Loucy (cell line): Measurements from ENCODE around the gene GAREM1.
"Not testable (repeated sequence)": the region's sequence is repeated elsewhere in the genome, so short reads cannot be mapped to it uniquely, and the experiment has no call there.

Source experiments
- H2AFZ ChIP-seq: fragments of 200-600 bp; sonication (generic); 2 replicates; pipeline ENCODE4 v1.6.0; 2016; ENCODE audit warnings: antibody characterized with exemption, mild to moderate bottlenecking, low read length, moderate library complexity
- H3F3A ChIP-seq: fragments of 200-600 bp; 2 replicates; pipeline ENCODE4 v1.6.0; 2016; ENCODE audit warnings: antibody characterized with exemption, low read depth, mild to moderate bottlenecking
- H3K27me3 ChIP-seq: fragments of 200-600 bp; sonication (generic); 2 replicates; pipeline ENCODE4 v1.6.1; 2014; ENCODE audit warnings: low read length, mild to moderate bottlenecking; ENCODE audit not compliant: insufficient read depth, poor library complexity, severe bottlenecking
- H3K36me3 ChIP-seq: fragments of 200-600 bp; sonication (generic); 2 replicates; pipeline ENCODE4 v1.6.1; 2016; ENCODE audit warnings: low read length; ENCODE audit not compliant: insufficient read depth
- H3K4me1 ChIP-seq: fragments of 200-600 bp; sonication (generic); 2 replicates; pipeline ENCODE4 v1.5.1; 2014; ENCODE audit warnings: low read length, mild to moderate bottlenecking; ENCODE audit not compliant: insufficient read depth, poor library complexity, severe bottlenecking
- H3K4me2 ChIP-seq: fragments of 200-600 bp; sonication (generic); 2 replicates; pipeline ENCODE4 v1.6.0; 2014; ENCODE audit warnings: antibody characterized with exemption, low read length, low read depth, mild to moderate bottlenecking; ENCODE audit not compliant: poor library complexity, severe bottlenecking
- H3K4me3 ChIP-seq: fragments of 200-600 bp; sonication (generic); 2 replicates; pipeline ENCODE4 v1.5.1; 2014; ENCODE audit warnings: low read length, mild to moderate bottlenecking, mixed read lengths; ENCODE audit not compliant: poor library complexity, severe bottlenecking
- H3K79me2 ChIP-seq: fragments of 200-600 bp; sonication (generic); 2 replicates; pipeline ENCODE4 v1.6.1; 2014; ENCODE audit warnings: low read length; ENCODE audit not compliant: insufficient read depth
- H3K9ac ChIP-seq: fragments of 200-600 bp; sonication (generic); 2 replicates; pipeline ENCODE4 v1.6.0; 2014; ENCODE audit warnings: mild to moderate bottlenecking, low read depth, low read length, moderate library complexity; ENCODE audit not compliant: poor library complexity, severe bottlenecking
- H3K9me2 ChIP-seq: fragments of 200-600 bp; sonication (generic); replicated peaks from 2 replicates; pipeline ENCODE4 v1.6.1; 2016; ENCODE audit warnings: low read depth, low read length, mixed read lengths
- H3K9me3 ChIP-seq: fragments of 200-600 bp; sonication (generic); 2 replicates; pipeline ENCODE4 v1.6.1; 2014; ENCODE audit warnings: mild to moderate bottlenecking, antibody characterized with exemption, low read length, low read depth; ENCODE audit not compliant: insufficient read depth
- H4K20me1 ChIP-seq: fragments of 200-600 bp; sonication (generic); 2 replicates; pipeline ENCODE4 v1.6.0; 2014; ENCODE audit warnings: antibody characterized with exemption, low read length, mild to moderate bottlenecking; ENCODE audit not compliant: insufficient read depth, poor library complexity, severe bottlenecking
- EZH2phosphoT487 ChIP-seq: fragments of 200-600 bp; IDR thresholded peaks from 2 replicates; pipeline ENCODE4 v1.6.1; 2018; ENCODE audit warnings: antibody characterized with exemption, mild to moderate bottlenecking, moderate library complexity, borderline replicate concordance
- TF ChIP-seq, protein P1 (sequence below): fragments of 200-600 bp; sonication (generic); conservative IDR thresholded peaks from 2 replicates; pipeline ENCODE4 v1.5.1; 2014; ENCODE audit warnings: mild to moderate bottlenecking, antibody characterized with exemption, low read length

Gene GAREM1

DNA sequence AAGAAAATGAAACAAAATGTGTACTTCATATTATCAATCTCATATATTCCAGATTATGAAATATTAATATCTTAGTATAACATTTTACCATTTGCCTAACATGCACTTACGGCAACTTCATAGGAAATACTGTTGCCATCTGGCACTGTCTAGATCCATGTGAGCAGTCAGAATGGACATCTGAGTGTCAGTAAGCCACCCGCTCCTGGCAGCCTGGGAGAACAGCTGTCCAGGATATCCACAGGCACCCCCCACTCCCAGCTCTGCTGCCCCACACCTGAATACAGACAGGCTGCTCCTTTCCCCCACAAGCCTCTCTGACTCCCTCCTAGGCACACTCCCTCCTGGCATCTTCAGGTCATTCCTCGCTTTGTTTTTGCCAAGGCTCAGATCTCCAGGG is 127.0 kb downstream of the GAREM1 start:
- Histone ChIP-seq H3K79me2 (no peaks in the 10 kb centered on the region), H3K36me3 (no peaks in the 10 kb centered on the region), H3K4me3 (no peak overlapping the region), H2AFZ (no peak overlapping the region), H3K9ac (no peak overlapping the region), H3K4me1 (no peaks in the 10 kb centered on the region), H3F3A (no peaks in the 10 kb centered on the region), H3K9me2 (no peaks in the 10 kb centered on the region), H3K4me2 (no peak overlapping the region), H4K20me1 (no peaks in the 10 kb centered on the region), H3K9me3 (no peaks in the 10 kb centered on the region), H3K27me3 (no peaks in the 10 kb centered on the region)
- no peak for TF ChIP-seq EZH2phosphoT487
- TF ChIP-seq, protein P1, sequence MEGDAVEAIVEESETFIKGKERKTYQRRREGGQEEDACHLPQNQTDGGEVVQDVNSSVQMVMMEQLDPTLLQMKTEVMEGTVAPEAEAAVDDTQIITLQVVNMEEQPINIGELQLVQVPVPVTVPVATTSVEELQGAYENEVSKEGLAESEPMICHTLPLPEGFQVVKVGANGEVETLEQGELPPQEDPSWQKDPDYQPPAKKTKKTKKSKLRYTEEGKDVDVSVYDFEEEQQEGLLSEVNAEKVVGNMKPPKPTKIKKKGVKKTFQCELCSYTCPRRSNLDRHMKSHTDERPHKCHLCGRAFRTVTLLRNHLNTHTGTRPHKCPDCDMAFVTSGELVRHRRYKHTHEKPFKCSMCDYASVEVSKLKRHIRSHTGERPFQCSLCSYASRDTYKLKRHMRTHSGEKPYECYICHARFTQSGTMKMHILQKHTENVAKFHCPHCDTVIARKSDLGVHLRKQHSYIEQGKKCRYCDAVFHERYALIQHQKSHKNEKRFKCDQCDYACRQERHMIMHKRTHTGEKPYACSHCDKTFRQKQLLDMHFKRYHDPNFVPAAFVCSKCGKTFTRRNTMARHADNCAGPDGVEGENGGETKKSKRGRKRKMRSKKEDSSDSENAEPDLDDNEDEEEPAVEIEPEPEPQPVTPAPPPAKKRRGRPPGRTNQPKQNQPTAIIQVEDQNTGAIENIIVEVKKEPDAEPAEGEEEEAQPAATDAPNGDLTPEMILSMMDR, result no peak

DNA sequence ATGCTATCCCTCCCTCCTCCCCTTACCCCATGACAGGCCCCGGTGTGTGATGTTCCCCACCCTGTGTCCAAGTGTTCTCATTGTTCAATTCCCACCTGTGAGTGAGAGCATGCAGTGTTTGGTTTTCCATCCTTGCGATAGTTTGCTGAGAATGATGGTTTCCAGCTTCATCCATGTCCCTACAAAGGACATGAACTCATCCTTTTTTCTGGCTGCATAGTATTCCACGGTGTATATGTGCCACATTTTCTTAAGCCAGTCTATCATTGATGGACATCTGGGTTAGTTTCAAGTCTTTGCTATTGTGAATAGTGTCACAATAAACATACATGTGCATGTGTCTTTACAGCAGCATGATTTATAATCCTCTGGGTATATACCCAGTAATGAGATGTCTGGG is 129.6 kb downstream of the GAREM1 start:
- not testable (repeated sequence) for H3K79me2 ChIP-seq, H3K4me2 ChIP-seq, H3K4me3 ChIP-seq, H3K9me3 ChIP-seq, H3F3A ChIP-seq, H3K9me2 ChIP-seq, H3K4me1 ChIP-seq, H3K9ac ChIP-seq, H2AFZ ChIP-seq, H3K27me3 ChIP-seq, H4K20me1 ChIP-seq, H3K36me3 ChIP-seq

DNA sequence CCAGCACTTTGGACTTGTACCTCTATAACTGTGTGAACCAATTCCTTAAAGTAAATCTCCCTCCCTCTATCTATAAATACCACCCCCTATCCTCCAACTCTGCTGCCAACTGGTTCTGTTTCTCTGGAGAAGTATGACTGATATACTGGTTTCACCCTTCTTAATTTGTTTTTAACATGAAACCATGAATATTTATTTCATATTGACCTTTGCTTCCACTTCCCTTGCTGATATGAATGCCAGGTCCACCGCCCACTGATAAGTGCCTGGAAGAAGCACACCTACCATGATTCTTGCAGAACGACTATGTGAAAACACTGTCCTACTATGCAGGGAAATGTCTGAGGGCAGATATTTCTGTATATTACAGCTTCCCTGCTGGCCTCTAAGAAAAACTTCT is 131.6 kb downstream of the GAREM1 start:
- Histone ChIP-seq H3K36me3 (no peaks in the 10 kb centered on the region), H2AFZ (no peak overlapping the region), H3K9ac (no peak overlapping the region), H3F3A (no peaks in the 10 kb centered on the region), H3K4me3 (no peak overlapping the region), H3K9me2 (no peaks in the 10 kb centered on the region), H3K4me2 (no peak overlapping the region), H3K9me3 (no peaks in the 10 kb centered on the region), H3K4me1 (no peaks in the 10 kb centered on the region), H3K27me3 (no peaks in the 10 kb centered on the region), H4K20me1 (no peaks in the 10 kb centered on the region), H3K79me2 (no peaks in the 10 kb centered on the region)
- no peak for TF ChIP-seq EZH2phosphoT487
- TF ChIP-seq, protein P1, result no peak

DNA sequence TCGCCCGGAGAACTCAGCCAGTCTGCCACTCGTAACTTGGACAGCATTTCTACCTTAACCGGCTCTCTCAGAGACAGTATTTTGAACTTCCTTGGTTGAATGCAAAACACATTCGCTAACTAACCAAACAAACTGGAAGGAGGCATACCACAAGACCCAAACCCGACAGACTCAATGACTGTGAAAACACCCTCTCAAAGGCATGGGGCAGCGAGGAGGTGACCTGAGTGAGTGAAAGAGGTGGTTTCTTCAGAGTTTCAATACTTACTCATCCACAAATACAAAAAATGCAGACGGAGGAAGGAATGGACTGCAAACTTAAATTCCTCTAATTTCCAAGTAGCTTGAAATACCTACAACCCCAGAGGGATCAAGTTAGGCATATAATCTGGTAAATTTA is 132.9 kb downstream of the GAREM1 start:
- Histone ChIP-seq H3K9ac (no peak overlapping the region), H3K9me2 (no peaks in the 10 kb centered on the region), H3K4me3 (no peak overlapping the region), H2AFZ (no peak overlapping the region), H3K9me3 (no peaks in the 10 kb centered on the region), H3K36me3 (no peaks in the 10 kb centered on the region), H3F3A (no peaks in the 10 kb centered on the region), H3K27me3 (no peaks in the 10 kb centered on the region), H4K20me1 (no peaks in the 10 kb centered on the region), H3K4me2 (no peak overlapping the region), H3K79me2 (no peaks in the 10 kb centered on the region), H3K4me1 (no peaks in the 10 kb centered on the region)
- TF ChIP-seq EZH2phosphoT487, result no peak
- TF ChIP-seq, protein P1, result no peak
